AG09319 (cell line): Measurements from ENCODE around the gene HSF5.

ENCODE experiments used
- DNase-seq: peaks from one replicate; pipeline ENCODE4 v3.0.0-alpha.2; 2010; ENCODE audit warnings: low read depth; ENCODE audit errors: extremely low read depth
- TF ChIP-seq, protein P1 (sequence below): IDR thresholded peaks from 2 replicates; pipeline ENCODE4 v1.5.1; 2011; ENCODE audit warnings: low read depth, mild to moderate bottlenecking, inconsistent platforms, low read length, moderate library complexity

The HSF5 gene

DNA sequence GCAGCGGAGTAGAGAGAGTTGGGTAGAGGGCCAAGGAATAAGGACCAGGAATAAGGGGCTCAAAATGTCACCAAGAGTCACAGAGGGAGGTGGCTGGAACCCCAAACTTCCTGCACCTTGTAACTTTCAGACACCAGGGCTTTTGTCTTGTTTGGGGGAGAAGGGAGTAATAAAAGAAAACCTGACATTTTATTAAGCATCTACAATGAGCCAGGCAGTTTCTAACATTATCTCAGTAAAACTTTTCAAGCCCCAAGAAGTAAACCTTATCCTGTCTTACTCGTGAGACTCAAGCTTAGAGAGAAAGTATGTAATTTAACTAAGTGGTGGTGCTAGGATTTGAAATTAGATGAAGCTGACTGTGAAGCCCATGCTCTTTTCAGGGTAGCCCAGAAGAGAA lies 27.1 kb upstream of the HSF5 start:
- TF ChIP-seq, protein P1, sequence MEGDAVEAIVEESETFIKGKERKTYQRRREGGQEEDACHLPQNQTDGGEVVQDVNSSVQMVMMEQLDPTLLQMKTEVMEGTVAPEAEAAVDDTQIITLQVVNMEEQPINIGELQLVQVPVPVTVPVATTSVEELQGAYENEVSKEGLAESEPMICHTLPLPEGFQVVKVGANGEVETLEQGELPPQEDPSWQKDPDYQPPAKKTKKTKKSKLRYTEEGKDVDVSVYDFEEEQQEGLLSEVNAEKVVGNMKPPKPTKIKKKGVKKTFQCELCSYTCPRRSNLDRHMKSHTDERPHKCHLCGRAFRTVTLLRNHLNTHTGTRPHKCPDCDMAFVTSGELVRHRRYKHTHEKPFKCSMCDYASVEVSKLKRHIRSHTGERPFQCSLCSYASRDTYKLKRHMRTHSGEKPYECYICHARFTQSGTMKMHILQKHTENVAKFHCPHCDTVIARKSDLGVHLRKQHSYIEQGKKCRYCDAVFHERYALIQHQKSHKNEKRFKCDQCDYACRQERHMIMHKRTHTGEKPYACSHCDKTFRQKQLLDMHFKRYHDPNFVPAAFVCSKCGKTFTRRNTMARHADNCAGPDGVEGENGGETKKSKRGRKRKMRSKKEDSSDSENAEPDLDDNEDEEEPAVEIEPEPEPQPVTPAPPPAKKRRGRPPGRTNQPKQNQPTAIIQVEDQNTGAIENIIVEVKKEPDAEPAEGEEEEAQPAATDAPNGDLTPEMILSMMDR, result no peak
- DNase-seq, result no peak

DNA sequence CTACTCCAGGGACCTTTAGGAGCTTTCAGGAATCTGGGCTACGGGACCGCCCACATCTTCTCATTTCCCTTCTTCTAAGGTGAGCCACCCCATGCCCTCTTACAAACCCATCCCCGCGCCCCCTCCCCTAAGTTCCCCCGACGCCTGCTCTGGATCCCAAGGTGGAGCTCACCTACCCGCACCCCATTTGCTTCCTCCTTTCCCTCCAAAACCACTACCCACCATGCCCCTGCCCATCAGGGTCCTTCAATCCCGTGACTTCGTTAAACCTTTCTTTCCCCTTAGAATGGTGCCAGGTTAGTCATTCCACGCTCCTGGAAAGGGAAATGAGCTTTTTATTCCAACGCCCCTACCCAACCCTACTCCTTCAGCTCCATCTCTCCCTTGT lies 26.6 kb upstream of the HSF5 start:
- no peak for DNase-seq
- TF ChIP-seq, protein P1, result no peak

GRCh38 chr17:58513965-58514769 lies 26.0 kb upstream of the HSF5 start, which contains the start of gene MTMR4:
Gene MTMR4 (minus strand): TSS chr17:58514638. CDS start chr17:58514407, 231 bp downstream.
- TF ChIP-seq, protein P1, result no peak
- DNase-seq, result no peak

GRCh38 chr17:58513267-58513964 lies 25.2 kb upstream of the HSF5 start:
- DNase-seq, result no peak
- TF ChIP-seq, protein P1, result no peak

GRCh38 chr17:58510075-58510474 lies 21.9 kb upstream of the HSF5 start:
- TF ChIP-seq, protein P1, result no peak
- no peak for DNase-seq

DNA sequence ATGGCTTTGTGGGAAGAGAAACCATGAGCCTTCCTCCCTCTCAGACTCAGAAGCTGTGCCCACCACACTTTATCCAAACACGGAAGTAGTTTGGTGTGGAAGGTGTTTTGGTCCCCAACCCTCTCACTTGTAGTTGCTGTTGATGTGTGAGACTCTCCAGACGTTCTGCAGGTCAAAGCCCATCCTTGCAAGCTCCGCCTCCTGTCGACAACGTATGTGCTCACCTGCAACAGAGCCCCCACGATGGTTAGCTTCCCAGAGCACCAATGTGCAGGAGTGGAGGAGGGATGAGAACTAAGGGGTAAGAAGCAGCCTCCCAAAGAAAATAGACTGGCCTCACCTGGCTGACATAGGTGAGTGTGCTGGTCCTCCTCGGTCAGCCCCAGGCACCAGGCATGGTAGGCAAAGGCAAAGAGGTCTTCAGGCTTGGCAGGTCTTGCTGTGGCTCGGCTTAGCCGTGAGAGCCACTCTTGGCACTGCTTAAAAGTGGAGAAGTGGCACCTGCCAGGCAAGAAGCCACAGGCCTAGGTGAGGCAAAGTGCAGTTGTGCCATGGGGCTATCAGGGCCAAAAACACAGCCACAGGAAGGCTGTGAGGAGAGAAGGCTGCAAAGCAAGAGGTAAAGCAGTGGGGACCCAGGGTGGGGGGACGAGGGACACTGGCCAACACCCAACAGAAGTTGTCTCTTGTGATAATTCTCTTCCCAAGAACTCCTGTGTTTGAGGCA lies 20.3 kb upstream of the HSF5 start:
- no peak for DNase-seq
- TF ChIP-seq, protein P1, result no peak

DNA sequence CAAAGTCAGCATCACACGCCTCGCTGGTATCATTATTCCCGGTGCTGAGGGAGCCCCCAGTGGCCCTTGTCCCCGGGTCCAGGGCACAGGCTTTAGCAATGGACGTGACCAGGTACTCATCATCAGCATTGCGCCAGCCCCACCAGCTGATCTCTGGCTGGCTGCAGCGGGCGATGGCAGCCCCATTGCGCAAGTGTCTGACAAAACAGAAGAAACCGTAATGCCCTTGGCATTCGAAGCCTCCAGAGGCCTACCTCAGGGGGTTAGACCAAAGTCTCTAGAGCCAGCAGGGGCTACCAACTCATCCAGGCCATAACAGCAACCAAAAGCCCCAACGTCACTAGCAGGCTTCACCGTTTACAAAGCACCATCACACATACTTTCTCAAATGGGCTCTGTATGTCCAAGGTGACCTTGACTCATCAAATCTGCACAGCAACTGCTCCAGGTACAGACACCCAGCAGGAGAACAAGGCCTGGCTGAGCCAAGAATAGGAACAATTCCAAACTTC lies 19.0 kb upstream of the HSF5 start:
- DNase-seq, result no peak
- TF ChIP-seq, protein P1, result no peak
